BE2C (cell line): ENCODE data around the gene UNKL.

Experiments used
- DNase-seq: peaks from one replicate; pipeline ENCODE4 v3.0.0-alpha.2; 2020
- H3K27me3 ChIP-seq: fragments of 250-450 bp; sonication (Bioruptor Pico); 2 replicates; pipeline ENCODE4 v1.5.1; 2020; ENCODE audit warnings: mild to moderate bottlenecking
- H3K36me3 ChIP-seq: fragments of 250-450 bp; sonication (Bioruptor Pico); 2 replicates; pipeline ENCODE4 v1.5.1; 2020; ENCODE audit warnings: mild to moderate bottlenecking
- H3K4me1 ChIP-seq: fragments of 250-450 bp; sonication (Bioruptor Pico); 2 replicates; pipeline ENCODE4 v1.5.1; 2020
- H3K4me3 ChIP-seq: 2 replicates; pipeline ENCODE4 v1.5.1; 2011; ENCODE audit warnings: low read depth, low read length
- H3K9me3 ChIP-seq: fragments of 250-450 bp; sonication (Bioruptor Pico); 2 replicates; pipeline ENCODE4 v1.5.1; 2020
- CTCF ChIP-seq: IDR thresholded peaks from 2 replicates; pipeline ENCODE4 v1.5.1; 2012; ENCODE audit warnings: mild to moderate bottlenecking, low read depth, low read length

UNKL gene

DNA sequence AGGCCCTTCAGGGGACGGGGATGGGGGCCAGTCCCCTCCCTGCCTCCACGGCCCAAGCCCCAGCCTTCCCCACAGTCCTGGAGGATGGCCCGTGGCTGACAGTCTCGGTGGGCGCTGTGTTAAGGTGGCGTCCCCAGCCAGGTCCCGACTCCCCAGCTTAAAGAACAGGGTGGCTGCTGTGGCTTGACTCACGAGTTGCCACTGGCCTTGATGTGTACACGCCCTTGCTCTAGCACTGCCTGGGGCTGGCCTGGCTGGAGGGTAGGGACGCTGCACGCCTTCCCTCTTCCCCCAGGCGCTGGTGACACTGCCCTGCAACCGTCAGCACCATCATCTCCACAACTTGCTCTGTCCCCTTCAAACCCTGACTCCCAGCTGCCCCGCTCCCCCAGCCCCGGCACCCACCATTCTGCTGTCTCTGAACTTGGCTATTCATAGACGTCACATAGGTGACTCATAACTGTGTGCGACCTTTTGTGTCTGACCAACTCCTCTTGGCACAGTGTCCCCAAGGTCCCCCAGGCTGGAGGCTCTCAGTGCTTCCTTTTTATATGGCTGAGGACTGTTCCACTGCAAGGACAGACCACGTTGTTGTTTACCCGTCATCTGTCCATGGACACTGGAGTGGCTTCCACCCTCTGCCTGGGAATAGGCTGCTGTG lies 56.5 kb downstream of the UNKL start:
- no peak for DNase-seq
- H3K4me1 ChIP-seq = no peaks in the 10 kb centered on the region

GRCh38 chr16:1356061-1356900 lies 58.2 kb downstream of the UNKL start:
- no peak for DNase-seq
- no peak for TF ChIP-seq CTCF
- H3K27me3 ChIP-seq = no peaks in the 10 kb centered on the region; the same call in 1 of the 2 replicates

More for the DNA sequence above, 56.5 kb downstream of the UNKL start:
- TF ChIP-seq CTCF = no peak
- no peaks in the 10 kb centered on the region for H3K9me3 ChIP-seq
- no peaks in the 10 kb centered on the region for H3K27me3 ChIP-seq
- no peak overlapping the region for H3K4me3 ChIP-seq
- peaks cover 23% of the 10 kb centered on the region for H3K36me3 ChIP-seq

GRCh38 chr16:1355591-1355990 lies 58.9 kb downstream of the UNKL start:
- H3K27me3 ChIP-seq = no peaks in the 10 kb centered on the region; the same call in 1 of the 2 replicates
- H3K9me3 ChIP-seq = no peaks in the 10 kb centered on the region
- no peak for DNase-seq
- H3K4me1 ChIP-seq = no peaks in the 10 kb centered on the region; the same call in 1 of the 2 replicates
- H3K4me3 ChIP-seq = no peak overlapping the region
- peaks cover 17% of the 10 kb centered on the region for H3K36me3 ChIP-seq
- no peak for TF ChIP-seq CTCF

More at GRCh38 chr16:1356061-1356900, 58.2 kb downstream of the UNKL start:
- H3K4me3 ChIP-seq = no peak overlapping the region
- H3K9me3 ChIP-seq = no peaks in the 10 kb centered on the region
- H3K4me1 ChIP-seq = no peaks in the 10 kb centered on the region
- H3K36me3 ChIP-seq = peaks cover 17% of the 10 kb centered on the region

DNA sequence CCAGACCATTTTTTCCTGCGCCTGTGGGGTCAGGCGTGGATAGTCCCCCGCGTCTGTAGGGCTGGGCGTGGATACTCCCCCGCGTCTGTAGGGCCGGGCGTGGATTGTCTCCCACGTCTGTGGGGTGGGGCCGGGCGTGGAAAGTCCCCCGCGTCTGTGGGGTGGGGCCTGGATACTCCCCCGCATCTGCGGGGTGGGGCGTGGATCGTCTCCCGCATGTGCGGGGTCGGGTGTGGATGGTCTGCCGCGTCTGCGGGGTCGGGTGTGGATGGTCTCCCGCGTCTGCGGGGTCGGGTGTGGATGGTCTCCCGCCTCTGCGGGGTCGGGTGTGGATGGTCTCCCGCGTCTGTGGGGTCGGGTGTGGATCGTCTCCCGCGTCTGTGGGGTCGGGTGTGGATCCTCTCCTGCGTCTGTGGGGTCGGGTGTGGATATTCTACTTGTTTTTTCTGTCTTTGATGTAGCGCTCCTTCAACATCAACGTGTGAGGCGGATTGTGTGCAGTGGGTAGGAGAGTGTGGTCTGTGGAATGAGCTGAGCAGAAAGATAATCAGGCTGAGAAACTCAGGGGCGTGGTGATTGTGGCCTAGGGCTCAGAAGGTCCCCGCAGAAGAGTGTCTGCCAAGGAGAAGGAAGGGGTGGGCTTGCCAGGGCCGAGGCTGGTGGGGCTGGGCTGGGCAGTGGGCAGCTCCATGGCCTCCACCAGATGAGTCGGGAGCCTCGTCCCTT lies 59.5 kb downstream of the UNKL start:
- Histone ChIP-seq H3K9me3 (no peaks in the 10 kb centered on the region), H3K27me3 (no peaks in the 10 kb centered on the region; the same call in 1 of the 2 replicates), H3K4me1 (no peaks in the 10 kb centered on the region; the same call in 1 of the 2 replicates), H3K4me3 (no peak overlapping the region), H3K36me3 (peaks cover 20% of the 10 kb centered on the region)
- TF ChIP-seq CTCF = no peak
- DNase-seq = no peak

- Histone ChIP-seq H3K4me1 (no peaks in the 10 kb centered on the region; the same call in 1 of the 2 replicates), H3K4me3 (peak within 1 kb of the TSS; percentile 94), H3K36me3 (peaks cover 30% of the 10 kb centered on the region), H3K9me3 (no peaks in the 10 kb centered on the region), H3K27me3 (peaks cover 3% of the 10 kb centered on the region; the same call in 1 of the 2 replicates)
- TF ChIP-seq CTCF = no peak
- peak; percentile 86 for DNase-seq
Measured at GRCh38 chr16:1351582-1352362, 62.7 kb downstream of the UNKL start, which contains the start of the genes GNPTG and TSR3. GNPTG (plus strand) TSS chr16:1351931; CDS start chr16:1351966, 35 bp downstream. TSR3 (minus strand) TSS chr16:1351878; CDS start chr16:1351804, 74 bp downstream.
